ENCODE data around the gene GOLGA6L9.
"Not testable (repeated sequence)": the region's sequence is repeated elsewhere in the genome, so short reads cannot be mapped to it uniquely, and the experiment has no call there.

GOLGA6L9 gene

GRCh38 chr15:82401918-82402317, 27.7 kb upstream of the GOLGA6L9 start:
- H3K4me1 ChIP-seq (ENCODE audit: control insufficient read depth, insufficient read depth, low read length, poor library complexity, severe bottlenecking); H3K27ac ChIP-seq (ENCODE audit: low read depth, low read length, severe bottlenecking); H3K9me3 ChIP-seq (ENCODE audit: control insufficient read depth, low read length); H3K4me3 ChIP-seq (ENCODE audit: extremely low read depth, insufficient read depth, low read length, poor library complexity, severe bottlenecking): not testable (repeated sequence)
- peaks cover 11% of the 10 kb centered on the region for H3K36me3 ChIP-seq (ENCODE audit: control insufficient read depth, insufficient read depth, low read length)
- WGBS, 2 experiments (ENCODE audit: insufficient coverage in 2 of 2), result 80 to 100% methylated on average over 1 of the region's 6 CpGs

GRCh38 chr15:82402341-82402740, 27.3 kb upstream of the GOLGA6L9 start:
- not testable (repeated sequence) for H3K4me1 ChIP-seq (ENCODE audit: control insufficient read depth, insufficient read depth, low read length, poor library complexity, severe bottlenecking); H3K9me3 ChIP-seq (ENCODE audit: control insufficient read depth, low read length); H3K4me3 ChIP-seq (ENCODE audit: extremely low read depth, insufficient read depth, low read length, poor library complexity, severe bottlenecking); H3K27ac ChIP-seq (ENCODE audit: low read depth, low read length, severe bottlenecking)
- H3K36me3 ChIP-seq (ENCODE audit: control insufficient read depth, insufficient read depth, low read length), result peaks cover 11% of the 10 kb centered on the region
- no CpG with 5 or more reads among the region's 1 CpG for WGBS, 2 experiments (ENCODE audit: insufficient coverage in 2 of 2)

- H3K36me3 ChIP-seq (ENCODE audit: control insufficient read depth, insufficient read depth, low read length), result peaks cover 11% of the 10 kb centered on the region
- 100% methylated on average over 1 of the region's 2 CpGs for WGBS, 2 experiments (ENCODE audit: insufficient coverage in 2 of 2)
- H3K27ac ChIP-seq (ENCODE audit: low read depth, low read length, severe bottlenecking); H3K4me3 ChIP-seq (ENCODE audit: extremely low read depth, insufficient read depth, low read length, poor library complexity, severe bottlenecking); H3K4me1 ChIP-seq (ENCODE audit: control insufficient read depth, insufficient read depth, low read length, poor library complexity, severe bottlenecking); H3K9me3 ChIP-seq (ENCODE audit: control insufficient read depth, low read length): not testable (repeated sequence)
Measured at GRCh38 chr15:82406211-82406610, 23.4 kb upstream of the GOLGA6L9 start.

- H3K4me3 ChIP-seq (ENCODE audit: extremely low read depth, insufficient read depth, low read length, poor library complexity, severe bottlenecking); H3K27ac ChIP-seq (ENCODE audit: low read depth, low read length, severe bottlenecking); H3K4me1 ChIP-seq (ENCODE audit: control insufficient read depth, insufficient read depth, low read length, poor library complexity, severe bottlenecking); H3K9me3 ChIP-seq (ENCODE audit: control insufficient read depth, low read length); H3K36me3 ChIP-seq (ENCODE audit: control insufficient read depth, insufficient read depth, low read length): not testable (repeated sequence)
- WGBS, 2 experiments (ENCODE audit: insufficient coverage in 2 of 2), result 100% methylated on average over 1 of the region's 4 CpGs; no CpG with 5 or more reads in 1 of the 2 experiments
Measured at GRCh38 chr15:82410306-82410705, 19.3 kb upstream of the GOLGA6L9 start.

GRCh38 chr15:82411595-82411994, 18.0 kb upstream of the GOLGA6L9 start:
- H3K27ac ChIP-seq (ENCODE audit: low read depth, low read length, severe bottlenecking); H3K36me3 ChIP-seq (ENCODE audit: control insufficient read depth, insufficient read depth, low read length); H3K4me3 ChIP-seq (ENCODE audit: extremely low read depth, insufficient read depth, low read length, poor library complexity, severe bottlenecking); H3K4me1 ChIP-seq (ENCODE audit: control insufficient read depth, insufficient read depth, low read length, poor library complexity, severe bottlenecking); H3K9me3 ChIP-seq (ENCODE audit: control insufficient read depth, low read length): not testable (repeated sequence)
- WGBS, 2 experiments (ENCODE audit: insufficient coverage in 2 of 2), result no CpG with 5 or more reads among the region's 1 CpG

GRCh38 chr15:82414525-82415191, 15.0 kb upstream of the GOLGA6L9 start:
- not testable (repeated sequence) for H3K27ac ChIP-seq (ENCODE audit: low read depth, low read length, severe bottlenecking); H3K36me3 ChIP-seq (ENCODE audit: control insufficient read depth, insufficient read depth, low read length); H3K9me3 ChIP-seq (ENCODE audit: control insufficient read depth, low read length); H3K4me3 ChIP-seq (ENCODE audit: extremely low read depth, insufficient read depth, low read length, poor library complexity, severe bottlenecking); H3K4me1 ChIP-seq (ENCODE audit: control insufficient read depth, insufficient read depth, low read length, poor library complexity, severe bottlenecking)
- WGBS, 2 experiments (ENCODE audit: insufficient coverage in 2 of 2), result 90 to 100% methylated on average over 3 to 5 of the region's 6 CpGs

GRCh38 chr15:82420516-82420915, 9.1 kb upstream of the GOLGA6L9 start:
- not testable (repeated sequence) for H3K4me3 ChIP-seq (ENCODE audit: extremely low read depth, insufficient read depth, low read length, poor library complexity, severe bottlenecking); H3K4me1 ChIP-seq (ENCODE audit: control insufficient read depth, insufficient read depth, low read length, poor library complexity, severe bottlenecking); H3K36me3 ChIP-seq (ENCODE audit: control insufficient read depth, insufficient read depth, low read length); H3K9me3 ChIP-seq (ENCODE audit: control insufficient read depth, low read length); H3K27ac ChIP-seq (ENCODE audit: low read depth, low read length, severe bottlenecking)
- 100% methylated on average over 1 of the region's 2 CpGs; no CpG with 5 or more reads in 1 of the 2 experiments for WGBS, 2 experiments (ENCODE audit: insufficient coverage in 2 of 2)

- H3K9me3 ChIP-seq (ENCODE audit: control insufficient read depth, low read length); H3K36me3 ChIP-seq (ENCODE audit: control insufficient read depth, insufficient read depth, low read length); H3K4me3 ChIP-seq (ENCODE audit: extremely low read depth, insufficient read depth, low read length, poor library complexity, severe bottlenecking); H3K4me1 ChIP-seq (ENCODE audit: control insufficient read depth, insufficient read depth, low read length, poor library complexity, severe bottlenecking); H3K27ac ChIP-seq (ENCODE audit: low read depth, low read length, severe bottlenecking): not testable (repeated sequence)
- WGBS, 2 experiments (ENCODE audit: insufficient coverage in 2 of 2), result no CpG with 5 or more reads among the region's 1 CpG
Measured at GRCh38 chr15:82420966-82421365, 8.7 kb upstream of the GOLGA6L9 start.

GRCh38 chr15:82427117-82427516, 2.5 kb upstream of the GOLGA6L9 start:
- H3K9me3 ChIP-seq (ENCODE audit: control insufficient read depth, low read length); H3K4me1 ChIP-seq (ENCODE audit: control insufficient read depth, insufficient read depth, low read length, poor library complexity, severe bottlenecking); H3K4me3 ChIP-seq (ENCODE audit: extremely low read depth, insufficient read depth, low read length, poor library complexity, severe bottlenecking); H3K36me3 ChIP-seq (ENCODE audit: control insufficient read depth, insufficient read depth, low read length); H3K27ac ChIP-seq (ENCODE audit: low read depth, low read length, severe bottlenecking): not testable (repeated sequence)
- no CpG with 5 or more reads among the region's 1 CpG for WGBS, 2 experiments (ENCODE audit: insufficient coverage in 2 of 2)

GRCh38 chr15:82445420-82445819, 15.8 kb downstream of the GOLGA6L9 start:
- 15% methylated on average over 4 of the region's 32 CpGs; no CpG with 5 or more reads in 1 of the 2 experiments for WGBS, 2 experiments (ENCODE audit: insufficient coverage in 2 of 2)
- peak overlapping the region; percentile 33 for H3K4me3 ChIP-seq (ENCODE audit: extremely low read depth, insufficient read depth, low read length, poor library complexity, severe bottlenecking)
- H3K36me3 ChIP-seq (ENCODE audit: control insufficient read depth, insufficient read depth, low read length); H3K27ac ChIP-seq (ENCODE audit: low read depth, low read length, severe bottlenecking); H3K9me3 ChIP-seq (ENCODE audit: control insufficient read depth, low read length); H3K4me1 ChIP-seq (ENCODE audit: control insufficient read depth, insufficient read depth, low read length, poor library complexity, severe bottlenecking): not testable (repeated sequence)

GRCh38 chr15:82457336-82457735, 27.7 kb downstream of the GOLGA6L9 start:
- H3K36me3 ChIP-seq (ENCODE audit: control insufficient read depth, insufficient read depth, low read length); H3K9me3 ChIP-seq (ENCODE audit: control insufficient read depth, low read length); H3K27ac ChIP-seq (ENCODE audit: low read depth, low read length, severe bottlenecking); H3K4me3 ChIP-seq (ENCODE audit: extremely low read depth, insufficient read depth, low read length, poor library complexity, severe bottlenecking); H3K4me1 ChIP-seq (ENCODE audit: control insufficient read depth, insufficient read depth, low read length, poor library complexity, severe bottlenecking): not testable (repeated sequence)
- WGBS, 2 experiments (ENCODE audit: insufficient coverage in 2 of 2), result no CpG with 5 or more reads among the region's 4 CpGs
